PC-3 (cell line): Measurements from ENCODE around the gene TMEM52.

ENCODE experiments used
- CTCF ChIP-seq: fragments of 300-600 bp; sonication (generic); conservative IDR thresholded peaks from 2 replicates; pipeline ENCODE4 v1.5.1; 2017; ENCODE audit warnings: antibody characterized with exemption, low read depth, mild to moderate bottlenecking, low read length
- EZH2 ChIP-seq: fragments of 300-600 bp; sonication (generic); IDR thresholded peaks from one replicate; pipeline ENCODE4 v1.6.1; 2017; ENCODE audit warnings: antibody characterized with exemption, mild to moderate bottlenecking, low read length; ENCODE audit not compliant: unreplicated experiment

GRCh38 chr1:1883092-1883873 is 35.8 kb downstream of the TMEM52 start:
- no peak for TF ChIP-seq CTCF
- no peak for TF ChIP-seq EZH2
